Mesenteric fat pad (tissue), 1 donor: ENCODE measurements around the gene PSMB10. TPM values are rescaled to one million over a fixed set of nuclear protein-coding genes. Genes with fewer than 3 reads are reported as not detected.
"Not testable (repeated sequence)": the region's sequence is repeated elsewhere in the genome, so short reads cannot be mapped to it uniquely, and the experiment has no call there.

Experiments
- DNase-seq: peaks from one replicate; pipeline ENCODE4 v3.0.0-alpha.2; 2020; ENCODE audit warnings: low spot score
- total RNA-seq: library from RNA; stranded (reverse); fragmentation: NEBNext Ultra II Directional; extraction: Animal tissue kit (Norgen Biotek cat#: 25700); gene quantifications from one replicate; pipeline ENCODE4 v1.2.1, GENCODE V29; 2021
- donor health status: DM: yes; HTN: yes; CAD: no.

PSMB10 gene
- total RNA-seq, 1 donor from 2014 or later, result 53.8 TPM

- no peak for DNase-seq
These were observed 9.3 kb downstream of the PSMB10 start for GRCh38 chr16:67927131-67927941.

- no peak for DNase-seq
These were observed 10.4 kb downstream of the PSMB10 start for GRCh38 chr16:67926181-67926750.

GRCh38 chr16:67924140-67924906 is 12.3 kb downstream of the PSMB10 start:
- DNase-seq, result no peak

- DNase-seq, result no peak
These were observed 13.1 kb downstream of the PSMB10 start for GRCh38 chr16:67923414-67924116.

GRCh38 chr16:67922740-67923139 is 13.9 kb downstream of the PSMB10 start:
- no peak for DNase-seq

GRCh38 chr16:67922221-67922620 is 14.4 kb downstream of the PSMB10 start:
- no peak for DNase-seq

GRCh38 chr16:67919622-67920221 is 16.9 kb downstream of the PSMB10 start:
- no peak for DNase-seq

GRCh38 chr16:67917852-67918236 is 18.8 kb downstream of the PSMB10 start:
- no peak for DNase-seq

GRCh38 chr16:67917140-67917851 is 19.4 kb downstream of the PSMB10 start:
- no peak for DNase-seq

GRCh38 chr16:67915831-67916723 is 20.6 kb downstream of the PSMB10 start:
- DNase-seq, result no peak

- DNase-seq, result not testable (repeated sequence)
These were observed 21.2 kb downstream of the PSMB10 start for GRCh38 chr16:67915496-67915769.

GRCh38 chr16:67914758-67915495 is 21.7 kb downstream of the PSMB10 start:
- no peak for DNase-seq

GRCh38 chr16:67910158-67910557 is 26.5 kb downstream of the PSMB10 start:
- no peak for DNase-seq

- DNase-seq, result no peak
These were observed 27.5 kb downstream of the PSMB10 start for GRCh38 chr16:67909056-67909742.

- no peak for DNase-seq
These were observed 29.1 kb downstream of the PSMB10 start for GRCh38 chr16:67907397-67908180.

- no peak for DNase-seq
These were observed 33.8 kb downstream of the PSMB10 start for GRCh38 chr16:67902831-67903230.

GRCh38 chr16:67901734-67902133 is 34.9 kb downstream of the PSMB10 start:
- no peak for DNase-seq

GRCh38 chr16:67897231-67897630 is 39.4 kb downstream of the PSMB10 start:
- DNase-seq, result no peak
